ENCODE measurements around the gene TRIM24.

DNA sequence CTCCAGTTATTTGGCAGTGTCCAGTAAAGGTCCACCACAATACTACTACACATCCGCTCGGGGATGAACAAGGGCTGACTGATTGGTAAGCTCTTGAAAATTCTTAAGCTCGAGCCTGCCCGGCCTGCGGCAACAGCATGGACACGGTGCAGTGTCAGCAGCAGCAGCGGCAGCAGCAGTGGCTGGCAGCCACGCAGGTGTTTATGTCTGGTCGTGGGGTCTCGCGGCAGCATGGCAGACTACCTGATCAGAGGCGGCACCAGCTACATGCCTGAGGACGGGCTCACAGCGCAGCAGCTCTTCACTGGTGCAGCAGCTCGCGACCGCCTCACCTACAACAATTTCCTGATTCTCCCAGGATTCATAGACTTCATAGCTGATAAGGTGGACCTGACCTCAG lies 19.6 kb upstream of the TRIM24 start:
- TF ChIP-seq, protein P1, sequence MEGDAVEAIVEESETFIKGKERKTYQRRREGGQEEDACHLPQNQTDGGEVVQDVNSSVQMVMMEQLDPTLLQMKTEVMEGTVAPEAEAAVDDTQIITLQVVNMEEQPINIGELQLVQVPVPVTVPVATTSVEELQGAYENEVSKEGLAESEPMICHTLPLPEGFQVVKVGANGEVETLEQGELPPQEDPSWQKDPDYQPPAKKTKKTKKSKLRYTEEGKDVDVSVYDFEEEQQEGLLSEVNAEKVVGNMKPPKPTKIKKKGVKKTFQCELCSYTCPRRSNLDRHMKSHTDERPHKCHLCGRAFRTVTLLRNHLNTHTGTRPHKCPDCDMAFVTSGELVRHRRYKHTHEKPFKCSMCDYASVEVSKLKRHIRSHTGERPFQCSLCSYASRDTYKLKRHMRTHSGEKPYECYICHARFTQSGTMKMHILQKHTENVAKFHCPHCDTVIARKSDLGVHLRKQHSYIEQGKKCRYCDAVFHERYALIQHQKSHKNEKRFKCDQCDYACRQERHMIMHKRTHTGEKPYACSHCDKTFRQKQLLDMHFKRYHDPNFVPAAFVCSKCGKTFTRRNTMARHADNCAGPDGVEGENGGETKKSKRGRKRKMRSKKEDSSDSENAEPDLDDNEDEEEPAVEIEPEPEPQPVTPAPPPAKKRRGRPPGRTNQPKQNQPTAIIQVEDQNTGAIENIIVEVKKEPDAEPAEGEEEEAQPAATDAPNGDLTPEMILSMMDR (IDR thresholded peaks at IDR 0.05): no peak
- TF ChIP-seq POLR2A (IDR thresholded peaks at IDR 0.05): no peak
- no peak for TF ChIP-seq EP300 (IDR thresholded peaks at IDR 0.05)
